Stimulated activated CD8-positive, alpha-beta memory T cell treated with anti-CD3 and anti-CD28 coated beads, Interleukin-12 subunit alpha, Interleukin-12 subunit beta, amount 100 ng/mL, for 1 hour (primary cell): ENCODE results near the gene NDST4.
"Not testable (repeated sequence)": the region's sequence is repeated elsewhere in the genome, so short reads cannot be mapped to it uniquely, and the experiment has no call there.

Experiments used
- DNase-seq: peaks from one replicate; pipeline ENCODE4 v3.0.0-alpha.2; 2020; ENCODE audit warnings: low read depth

Gene NDST4

GRCh38 chr4:115054836-115055235 lies 58.6 kb downstream of the NDST4 start:
- DNase-seq = no peak

DNA sequence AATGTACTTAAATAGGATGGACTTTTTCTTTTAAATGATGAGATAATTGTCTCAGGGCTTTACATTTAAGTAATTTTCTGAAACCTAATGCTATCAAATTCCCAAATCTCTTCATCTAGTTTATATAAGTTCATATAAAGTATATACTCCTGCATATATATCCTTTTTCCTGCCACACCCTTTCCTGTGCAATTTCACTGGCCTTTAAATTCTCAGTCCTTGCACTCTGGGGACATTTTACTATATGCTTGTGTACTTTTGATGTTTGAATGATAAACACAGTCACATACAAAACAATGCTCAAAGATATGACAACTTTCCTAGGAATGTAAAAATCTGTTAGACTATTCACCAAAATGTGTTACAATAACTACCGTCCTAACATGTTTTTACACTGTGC lies 60.1 kb downstream of the NDST4 start:
- no peak for DNase-seq

DNA sequence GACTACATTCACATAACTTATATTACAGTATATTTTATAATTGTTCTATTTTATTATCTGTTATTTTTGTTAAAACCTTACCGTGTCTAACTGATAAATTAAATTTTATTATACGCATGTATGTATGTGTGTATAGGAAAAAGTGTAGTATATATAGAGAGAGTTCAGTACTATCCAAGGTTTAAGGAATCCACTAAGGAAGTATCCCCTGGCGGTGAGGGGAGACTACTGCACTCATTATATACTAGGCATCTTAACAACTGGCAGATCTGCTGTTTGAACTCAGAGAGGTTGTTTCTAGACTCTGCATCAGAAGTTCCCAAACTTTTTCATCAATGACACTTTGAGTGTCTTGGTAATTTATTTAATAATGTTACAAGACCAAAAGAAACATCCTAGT lies 70.9 kb downstream of the NDST4 start:
- no peak for DNase-seq

DNA sequence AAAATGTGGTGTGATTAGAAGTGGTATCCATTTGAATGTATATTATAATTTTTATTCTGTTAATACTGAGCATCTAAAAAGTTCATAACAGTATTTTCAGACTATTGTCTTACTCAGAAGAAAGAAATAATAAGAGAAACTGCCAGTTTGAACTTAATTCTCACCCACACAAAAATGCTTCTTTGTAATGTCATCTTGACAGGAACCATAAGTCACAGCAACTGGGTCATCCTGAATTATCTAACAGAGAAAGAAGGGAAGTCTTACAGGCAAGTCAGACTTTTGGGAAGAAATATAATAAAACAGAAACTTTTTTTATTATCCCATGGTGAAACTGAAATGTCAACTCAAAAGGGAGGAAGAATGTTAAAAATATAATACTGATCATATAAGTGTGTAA lies 83.1 kb downstream of the NDST4 start:
- DNase-seq = no peak

GRCh38 chr4:115028682-115029410 lies 84.6 kb downstream of the NDST4 start:
- DNase-seq = no peak

DNA sequence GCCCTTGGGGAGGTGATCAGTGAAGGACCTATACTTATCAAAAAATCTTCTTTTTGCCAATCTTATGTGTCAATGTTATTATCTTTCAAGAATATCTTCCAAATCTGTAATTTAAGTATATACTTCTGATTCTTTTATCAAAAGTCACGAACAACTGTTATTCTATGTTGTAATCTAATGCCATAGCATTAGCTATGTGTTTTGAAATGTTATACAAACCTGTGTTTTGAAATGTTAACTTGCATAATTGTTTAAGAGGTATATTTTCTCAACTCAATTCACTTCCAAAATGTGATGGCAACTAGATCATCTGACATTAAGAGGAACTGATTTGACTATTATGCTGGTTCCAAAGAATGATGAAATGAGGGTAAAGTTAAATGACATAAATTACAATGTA lies 113.5 kb downstream of the NDST4 start:
- DNase-seq = no peak

GRCh38 chr4:114998316-114998715 lies 115.1 kb downstream of the NDST4 start:
- DNase-seq = no peak

DNA sequence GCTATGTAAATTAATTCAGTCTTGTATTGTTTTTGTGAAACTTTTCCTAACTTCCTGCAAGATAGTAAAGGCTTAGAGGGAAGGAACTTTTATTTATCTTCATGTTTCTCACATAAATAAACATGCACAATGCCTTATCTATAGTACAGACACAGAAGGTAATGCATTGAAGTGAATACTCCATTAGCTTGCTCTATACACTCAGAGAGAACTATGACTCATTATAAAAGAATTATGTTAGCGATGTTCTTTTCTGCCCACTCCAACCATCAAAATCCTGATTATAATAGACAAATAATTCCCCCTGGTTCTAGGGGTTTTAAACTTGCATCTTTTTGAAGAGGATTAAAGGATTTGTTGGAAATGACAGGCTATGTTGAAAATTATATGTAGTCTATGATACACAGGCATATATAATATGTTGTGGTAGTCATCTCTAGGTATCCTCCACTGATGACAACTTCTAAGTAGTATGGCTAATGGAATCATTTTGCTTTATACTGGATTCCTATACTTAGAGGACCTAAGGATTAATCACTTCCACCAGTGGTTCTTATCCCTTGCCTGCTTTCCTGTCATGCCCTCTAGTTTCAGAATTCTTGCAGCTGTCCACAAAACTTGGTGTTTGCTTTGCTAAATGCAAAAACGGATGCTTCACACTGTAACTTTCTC lies 115.7 kb downstream of the NDST4 start:
- DNase-seq = no peak

GRCh38 chr4:114986133-114986532 lies 127.3 kb downstream of the NDST4 start:
- DNase-seq = no peak

GRCh38 chr4:114980932-114981708 lies 132.3 kb downstream of the NDST4 start:
- no peak for DNase-seq

- not testable (repeated sequence) for DNase-seq
Measured at GRCh38 chr4:114980399-114980798, 133.0 kb downstream of the NDST4 start.

DNA sequence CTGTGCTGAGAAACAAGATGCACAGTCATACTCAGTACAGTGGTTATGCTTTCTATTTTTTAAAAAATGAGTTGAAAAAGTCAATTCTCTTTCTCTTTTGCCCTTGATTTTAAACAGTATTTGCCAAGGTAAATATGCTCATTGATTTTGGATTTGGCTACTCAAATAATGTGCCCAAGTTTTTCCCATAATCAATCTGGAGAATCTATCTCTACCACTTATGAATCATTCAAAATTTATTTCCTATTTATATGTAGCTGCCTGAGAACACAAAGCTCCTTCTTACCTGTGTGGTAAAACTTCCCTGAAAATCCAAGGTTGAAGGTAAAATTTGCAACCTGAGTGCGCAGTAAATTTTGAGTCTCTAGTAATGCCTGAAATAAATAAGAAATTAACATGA lies 136.5 kb downstream of the NDST4 start:
- no peak for DNase-seq

- DNase-seq = no peak
Measured at GRCh38 chr4:114964026-114964425, 149.4 kb downstream of the NDST4 start.

DNA sequence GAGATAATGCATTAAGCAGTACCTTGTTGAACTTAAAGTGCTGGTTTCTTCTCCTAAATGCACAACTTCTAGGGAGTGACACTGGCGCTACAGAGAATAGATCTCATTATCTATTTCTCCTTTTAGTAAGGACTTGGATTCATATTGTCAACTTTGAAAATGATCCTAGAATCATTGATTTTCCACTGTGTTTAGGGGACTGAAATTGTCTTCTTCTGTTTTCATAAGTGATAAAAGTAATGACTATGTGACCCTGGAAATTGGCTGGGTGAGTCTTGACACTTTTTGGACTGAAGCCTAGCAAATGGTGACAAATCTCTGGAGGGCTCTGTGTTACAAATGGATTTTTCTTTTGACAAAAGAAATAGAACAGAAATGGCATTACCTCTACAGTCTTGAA lies 167.8 kb downstream of the NDST4 start:
- no peak for DNase-seq

DNA sequence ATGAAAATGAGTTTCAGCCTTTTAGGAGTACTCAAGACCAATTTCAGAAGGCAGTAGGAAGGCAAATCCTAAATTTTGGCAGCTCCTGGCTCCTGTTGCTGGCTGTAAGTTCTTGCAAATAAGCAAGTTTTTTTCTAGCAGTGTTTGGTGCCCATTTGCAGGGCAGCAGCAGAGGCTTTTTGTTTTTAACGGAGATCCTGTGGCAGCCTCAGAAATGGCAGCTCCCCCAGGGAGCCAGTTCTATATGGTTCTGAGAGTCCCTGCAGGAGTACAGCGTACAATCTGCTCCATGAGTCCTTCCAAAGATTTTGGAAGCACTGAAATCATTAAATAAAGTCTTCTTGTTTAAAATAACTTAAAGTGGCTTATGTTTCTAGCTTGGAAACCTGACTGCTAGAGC lies 171.9 kb downstream of the NDST4 start:
- DNase-seq = no peak

DNA sequence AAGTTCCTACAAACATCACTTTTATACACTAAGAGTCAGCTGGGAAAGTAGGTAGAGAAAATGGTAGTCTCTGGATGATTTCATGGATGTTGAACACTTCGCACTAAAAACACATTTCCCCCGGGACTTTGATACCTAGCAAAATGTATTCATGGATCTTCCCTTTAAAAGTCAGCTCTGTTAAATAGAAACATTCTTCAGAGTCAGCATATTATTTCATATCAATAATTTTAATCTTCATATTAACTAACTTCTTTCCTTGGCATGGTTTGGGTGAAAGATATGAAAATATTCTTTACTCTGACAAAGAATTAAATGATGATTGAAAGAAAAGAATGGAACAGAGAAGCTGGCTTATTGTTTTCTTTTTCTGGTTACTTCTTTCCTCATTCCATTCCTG lies 185.5 kb downstream of the NDST4 start:
- no peak for DNase-seq

GRCh38 chr4:114926583-114926982 lies 186.8 kb downstream of the NDST4 start:
- DNase-seq = no peak

DNA sequence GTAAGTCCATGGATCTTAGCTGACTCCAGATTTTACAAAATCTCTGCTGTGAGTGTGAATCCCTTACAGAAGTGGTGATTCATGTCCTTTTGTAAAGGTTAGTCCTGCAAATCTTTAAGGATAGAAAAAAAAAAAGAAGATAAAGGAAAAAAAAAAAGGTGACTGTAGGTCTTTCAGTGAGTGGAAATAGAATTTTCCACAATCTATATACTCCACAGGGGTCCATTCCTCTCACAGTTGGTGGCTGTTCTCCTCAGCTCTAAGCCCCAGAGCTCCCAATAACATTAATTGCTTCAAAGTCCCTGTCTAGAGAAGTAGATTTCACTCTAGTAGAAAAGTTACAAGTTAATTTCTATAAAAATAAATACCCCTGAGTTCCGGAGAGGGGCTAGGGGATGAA lies 189.1 kb downstream of the NDST4 start:
- no peak for DNase-seq

- DNase-seq = no peak
Measured at GRCh38 chr4:114922592-114922933, 190.9 kb downstream of the NDST4 start.

DNA sequence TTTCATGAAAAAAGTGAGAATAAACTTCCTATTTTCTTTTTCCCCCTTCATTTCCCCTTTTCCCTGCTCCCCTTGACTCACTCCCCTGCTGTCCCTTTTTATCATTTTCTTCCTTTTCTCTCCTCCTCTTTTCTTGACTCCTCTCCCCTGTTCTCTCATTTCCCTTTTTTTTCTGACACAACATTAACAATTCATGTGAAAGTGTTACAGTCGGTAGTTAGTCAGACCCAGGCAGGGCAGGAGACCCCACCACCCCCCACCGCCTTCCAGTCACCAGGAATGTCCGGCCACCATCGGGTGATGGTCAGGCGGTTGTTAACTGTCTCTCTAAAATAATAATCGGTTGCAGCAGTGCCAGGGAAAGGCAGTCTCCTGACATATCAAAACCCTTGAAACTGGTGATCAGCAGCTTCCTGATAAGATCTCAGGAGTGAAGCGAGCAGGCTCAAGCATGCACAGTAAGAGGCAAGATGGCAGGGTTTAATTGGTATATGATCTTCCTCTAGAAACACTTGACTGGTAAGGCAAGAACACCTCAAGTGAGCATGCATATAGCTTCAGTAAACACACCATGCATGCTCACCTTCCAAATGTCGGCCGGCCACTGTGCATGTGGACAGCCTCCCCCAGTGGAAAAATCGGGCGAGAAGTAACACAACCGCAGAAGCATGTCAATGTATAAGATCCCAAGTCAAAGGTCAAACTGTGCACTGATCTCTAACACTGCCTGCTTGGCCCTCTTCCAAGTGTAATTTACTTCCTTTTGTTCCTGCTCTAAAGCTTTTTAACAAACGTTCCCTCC lies 191.4 kb downstream of the NDST4 start:
- DNase-seq = no peak

DNA sequence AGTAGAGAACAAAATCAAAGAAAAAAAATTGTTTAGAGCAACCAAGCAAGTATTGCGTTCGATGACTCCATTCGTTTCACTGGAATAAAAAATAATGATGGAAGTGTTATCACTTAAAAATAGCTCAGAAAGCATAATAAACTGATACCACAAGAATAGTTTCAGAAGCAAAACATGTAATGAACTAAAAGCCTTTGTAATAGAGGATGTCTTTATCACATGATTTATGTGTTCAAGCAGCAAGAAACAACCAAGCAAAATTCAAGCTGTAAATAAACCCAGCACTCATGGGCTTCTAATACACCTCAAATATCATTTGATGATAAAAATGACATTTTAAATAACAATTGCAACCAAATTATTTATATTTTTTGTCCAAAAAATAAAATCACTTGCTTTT lies 192.2 kb downstream of the NDST4 start:
- DNase-seq = no peak

GRCh38 chr4:114911111-114911510 lies 202.3 kb downstream of the NDST4 start:
- no peak for DNase-seq
